ENCODE measurements around the gene N4BP2L1.

Gene N4BP2L1

DNA sequence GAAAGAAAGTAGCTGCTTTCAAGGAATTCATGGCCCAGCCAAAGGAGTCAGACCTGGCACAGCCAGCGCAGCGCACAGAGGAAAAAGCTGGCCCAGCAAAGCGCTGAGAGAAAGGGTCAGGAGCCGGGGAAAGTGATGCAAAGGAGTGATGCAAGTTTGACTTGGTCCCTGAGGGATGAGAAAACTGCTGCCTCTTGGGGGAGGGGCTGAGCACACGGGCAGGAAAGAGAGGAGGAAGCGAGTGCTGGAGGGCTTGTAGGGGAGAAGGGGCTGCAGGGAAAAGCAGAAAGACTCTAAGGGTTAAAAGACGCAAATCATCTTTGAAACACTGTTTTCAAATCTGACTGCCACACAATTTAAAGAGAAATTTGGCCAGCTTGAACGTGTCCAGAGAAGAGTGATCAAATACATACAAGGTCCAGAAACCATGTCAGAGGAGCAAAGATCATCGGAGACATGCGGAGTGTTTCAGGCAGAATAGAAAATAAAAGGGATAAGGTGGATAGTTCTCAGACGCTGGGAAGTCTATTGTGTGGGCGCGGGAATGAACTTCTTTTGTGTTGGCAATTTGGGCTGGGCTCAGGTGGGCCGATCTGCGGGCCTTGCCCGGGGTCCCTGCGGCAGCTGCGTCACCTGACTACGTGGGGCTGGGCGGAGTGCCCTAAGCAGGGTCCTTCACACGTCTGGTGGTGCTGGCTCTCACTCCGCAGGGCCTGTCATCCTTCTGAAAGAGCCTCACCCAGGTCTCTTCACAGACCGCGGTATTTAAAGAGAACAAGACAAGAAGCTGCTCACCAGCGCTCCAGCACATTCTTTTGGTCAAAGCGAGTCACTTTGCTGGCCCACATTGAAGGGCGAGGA lies 18.1 kb downstream of the N4BP2L1 start:
- TF ChIP-seq, protein P1, sequence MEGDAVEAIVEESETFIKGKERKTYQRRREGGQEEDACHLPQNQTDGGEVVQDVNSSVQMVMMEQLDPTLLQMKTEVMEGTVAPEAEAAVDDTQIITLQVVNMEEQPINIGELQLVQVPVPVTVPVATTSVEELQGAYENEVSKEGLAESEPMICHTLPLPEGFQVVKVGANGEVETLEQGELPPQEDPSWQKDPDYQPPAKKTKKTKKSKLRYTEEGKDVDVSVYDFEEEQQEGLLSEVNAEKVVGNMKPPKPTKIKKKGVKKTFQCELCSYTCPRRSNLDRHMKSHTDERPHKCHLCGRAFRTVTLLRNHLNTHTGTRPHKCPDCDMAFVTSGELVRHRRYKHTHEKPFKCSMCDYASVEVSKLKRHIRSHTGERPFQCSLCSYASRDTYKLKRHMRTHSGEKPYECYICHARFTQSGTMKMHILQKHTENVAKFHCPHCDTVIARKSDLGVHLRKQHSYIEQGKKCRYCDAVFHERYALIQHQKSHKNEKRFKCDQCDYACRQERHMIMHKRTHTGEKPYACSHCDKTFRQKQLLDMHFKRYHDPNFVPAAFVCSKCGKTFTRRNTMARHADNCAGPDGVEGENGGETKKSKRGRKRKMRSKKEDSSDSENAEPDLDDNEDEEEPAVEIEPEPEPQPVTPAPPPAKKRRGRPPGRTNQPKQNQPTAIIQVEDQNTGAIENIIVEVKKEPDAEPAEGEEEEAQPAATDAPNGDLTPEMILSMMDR (conservative IDR thresholded peaks at IDR 0.05), result no peak
- peak overlapping the region; percentile 93 for H3K27ac ChIP-seq

DNA sequence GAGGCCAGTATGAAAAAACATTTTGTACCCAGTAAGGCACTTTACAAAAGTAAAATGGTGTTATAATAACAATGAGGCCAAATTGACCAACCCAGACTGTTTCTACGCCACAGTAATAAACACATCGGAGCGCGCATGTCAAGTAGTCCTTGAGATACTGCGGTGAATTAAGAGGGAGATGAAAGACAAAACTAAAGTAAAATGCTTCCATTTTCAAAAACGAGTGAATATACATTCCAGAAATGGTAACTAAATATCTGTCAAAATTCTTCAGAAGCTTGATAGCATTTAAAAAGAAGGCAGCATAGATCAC lies 19.0 kb downstream of the N4BP2L1 start:
- TF ChIP-seq, protein P1 (conservative IDR thresholded peaks at IDR 0.05), result no peak
- peak overlapping the region; percentile 93 for H3K27ac ChIP-seq

DNA sequence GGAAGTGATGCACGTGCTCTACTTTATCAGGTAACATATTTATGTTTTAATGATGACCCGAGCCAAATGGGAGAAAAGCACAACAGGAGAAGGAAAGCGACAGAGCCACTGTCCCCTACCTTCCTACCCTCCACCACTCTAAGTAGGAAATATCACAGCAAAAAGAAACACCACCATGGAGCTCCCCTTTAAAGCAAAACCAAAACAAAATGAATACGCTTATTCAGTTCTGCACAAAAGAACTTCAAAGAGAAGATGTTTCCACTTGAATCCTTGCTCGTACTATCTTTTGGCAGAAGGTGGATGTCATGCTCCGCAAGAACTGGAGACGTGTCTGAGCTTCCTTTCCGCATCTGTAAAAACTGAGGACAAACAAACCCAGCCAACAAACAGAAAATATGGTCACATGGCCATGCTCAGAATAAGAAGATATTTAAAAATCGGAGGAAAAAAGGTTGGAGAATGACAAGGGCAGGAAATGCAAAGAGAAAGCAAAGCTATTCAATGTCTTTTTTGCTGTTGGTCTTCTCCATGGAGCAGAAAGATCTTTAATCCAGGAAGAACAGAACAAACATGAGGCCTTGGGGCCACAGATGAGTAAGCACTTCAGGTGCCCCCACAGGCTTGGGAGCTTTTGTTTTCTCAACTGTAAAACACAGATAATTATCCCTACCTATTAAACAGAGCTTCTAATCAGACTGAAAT lies 19.5 kb downstream of the N4BP2L1 start:
- TF ChIP-seq, protein P1 (conservative IDR thresholded peaks at IDR 0.05), result no peak
- H3K27ac ChIP-seq, result peak overlapping the region; percentile 93

DNA sequence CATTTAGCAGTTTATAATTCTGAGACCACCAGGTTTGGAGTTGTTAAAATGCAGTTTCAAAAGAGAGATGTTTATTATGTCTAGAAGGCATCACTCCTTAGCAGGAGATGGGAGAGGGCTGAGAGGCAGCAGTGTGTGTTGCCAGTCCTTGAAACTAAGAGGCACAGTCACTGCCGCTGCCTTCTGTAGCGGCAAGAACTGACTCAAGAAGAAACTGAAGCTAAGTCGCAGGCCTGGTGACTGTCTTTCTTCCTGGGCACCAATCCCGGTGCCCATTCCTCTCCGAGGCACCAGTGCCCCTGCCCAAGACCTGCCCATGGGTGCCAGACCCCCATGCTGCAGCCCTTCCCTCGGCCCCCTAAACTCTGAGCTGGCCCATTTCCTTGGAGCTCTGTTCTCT lies 20.1 kb downstream of the N4BP2L1 start:
- TF ChIP-seq, protein P1 (conservative IDR thresholded peaks at IDR 0.05), result no peak
- H3K27ac ChIP-seq, result peak overlapping the region; percentile 93

DNA sequence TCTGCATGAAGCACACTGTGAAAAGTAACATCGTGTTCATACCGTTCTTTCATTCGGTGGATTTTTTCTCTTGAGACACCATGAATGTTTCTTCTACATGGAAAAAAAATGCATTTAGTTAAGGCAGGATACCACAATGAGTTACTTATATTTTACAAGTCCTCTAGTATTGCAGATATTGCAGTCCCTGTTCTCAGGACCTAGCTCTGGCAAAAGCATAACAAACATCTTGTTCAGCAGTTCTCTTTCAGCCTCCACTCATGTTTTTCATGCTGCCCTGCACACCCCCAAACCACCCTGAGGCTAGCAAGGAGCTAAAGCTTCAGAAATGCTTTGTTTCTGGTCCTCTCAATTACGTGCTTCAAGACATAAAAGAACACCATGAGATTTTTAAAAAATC lies 24.8 kb downstream of the N4BP2L1 start:
- H3K27ac ChIP-seq, result no peak overlapping the region
- TF ChIP-seq, protein P1 (conservative IDR thresholded peaks at IDR 0.05), result no peak

DNA sequence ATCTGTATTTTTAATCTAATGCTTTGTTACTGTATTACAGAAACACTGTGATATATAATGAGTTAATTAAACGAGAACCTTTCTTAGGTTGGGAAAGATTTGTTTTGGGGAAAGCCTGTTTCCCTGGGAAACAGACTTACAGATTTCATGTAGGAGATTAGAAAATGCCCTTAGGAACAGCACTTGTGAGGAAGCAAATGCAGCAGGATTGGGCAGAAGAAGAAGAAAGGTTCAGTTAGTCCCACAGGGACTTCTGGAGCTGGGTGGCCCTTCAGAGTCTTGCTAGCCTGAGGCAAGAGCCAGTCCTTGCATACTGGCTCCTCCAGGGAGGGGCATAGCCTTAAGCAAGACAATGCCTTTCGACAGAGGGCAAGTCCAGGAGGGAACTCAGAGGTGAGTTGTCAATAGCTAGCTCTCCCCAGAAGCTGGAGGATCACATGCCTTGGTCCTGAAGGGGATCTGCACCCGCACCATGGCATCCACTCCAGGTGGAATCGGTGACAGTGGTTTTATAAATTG lies 36.8 kb downstream of the N4BP2L1 start:
- TF ChIP-seq, protein P1 (conservative IDR thresholded peaks at IDR 0.05), result no peak
- H3K27ac ChIP-seq, result no peak overlapping the region

DNA sequence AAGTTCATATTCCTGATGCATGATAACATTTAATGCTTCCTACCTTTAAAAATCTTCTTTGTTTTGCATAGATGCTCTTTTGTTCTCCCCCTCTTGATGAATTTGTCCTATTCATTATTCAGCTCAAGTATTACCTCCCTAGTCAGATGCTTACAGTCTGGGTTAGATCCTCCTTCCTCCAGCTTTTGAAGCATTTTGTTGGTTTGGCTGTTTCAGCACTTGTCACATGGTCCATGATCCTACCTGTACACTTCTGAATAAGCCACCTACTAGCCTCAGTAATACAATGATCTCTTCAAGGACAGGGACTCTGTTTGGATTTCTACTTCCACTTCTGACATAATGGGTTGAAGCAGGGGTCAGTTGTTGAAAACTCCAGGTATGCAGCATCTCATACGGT lies 37.4 kb downstream of the N4BP2L1 start:
- no peak overlapping the region for H3K27ac ChIP-seq
- TF ChIP-seq, protein P1 (conservative IDR thresholded peaks at IDR 0.05), result no peak
